ENCODE data around the gene RAB37.

The RAB37 gene

DNA sequence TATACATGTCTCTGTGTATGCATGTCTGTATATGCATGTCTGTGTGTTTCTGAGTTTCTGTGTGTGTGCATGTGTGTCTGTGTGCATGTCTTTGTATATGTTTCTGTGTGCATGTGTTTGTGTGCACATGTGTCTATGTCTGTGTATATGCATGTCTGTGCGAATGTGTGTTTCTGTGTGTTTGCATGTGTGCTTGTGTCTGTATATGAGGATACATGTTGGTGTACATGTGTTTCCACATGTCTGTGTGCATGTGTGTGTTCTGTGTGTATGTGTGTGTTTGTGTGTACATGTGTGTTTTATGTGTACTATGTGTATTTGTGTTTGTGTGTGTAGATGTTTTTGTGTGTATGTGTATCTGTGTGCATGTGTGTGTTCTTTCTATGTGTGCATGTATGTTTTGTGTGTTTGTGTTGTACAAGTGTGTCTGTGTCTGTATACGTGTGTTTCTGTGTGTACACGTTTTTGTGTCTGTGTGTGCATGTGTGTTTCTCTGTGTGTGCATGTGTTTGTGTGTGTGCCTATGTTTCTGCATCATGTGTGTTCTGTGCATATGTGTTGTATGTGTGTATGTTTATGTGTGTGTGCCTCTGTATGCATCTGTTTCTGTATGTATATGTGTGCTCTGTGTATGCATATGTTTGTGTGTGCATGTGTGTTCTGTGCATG, 8.9 kb upstream of the RAB37 start:
- no peak for DNase-seq (ENCODE audit: low read depth in 2 of 2)

DNA sequence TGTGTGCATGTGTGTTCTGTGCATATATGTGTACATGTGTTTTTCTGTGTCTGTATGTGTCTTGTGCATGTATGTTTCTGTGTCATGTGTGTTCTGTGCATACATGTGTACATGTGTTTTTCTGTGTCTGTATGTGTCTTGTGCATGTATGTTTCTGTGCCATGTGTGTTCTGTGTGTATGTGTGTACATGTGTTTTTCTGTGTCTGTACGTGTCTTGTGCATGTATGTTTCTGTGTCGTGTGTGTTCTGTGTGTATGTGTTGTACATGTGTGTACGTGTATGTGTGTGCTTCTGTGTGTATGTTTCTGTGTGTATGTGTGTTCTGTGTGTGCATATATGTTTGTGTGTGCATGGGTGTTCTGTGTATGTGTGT, 8.4 kb upstream of the RAB37 start:
- no peak for DNase-seq (ENCODE audit: low read depth in 2 of 2)

DNA sequence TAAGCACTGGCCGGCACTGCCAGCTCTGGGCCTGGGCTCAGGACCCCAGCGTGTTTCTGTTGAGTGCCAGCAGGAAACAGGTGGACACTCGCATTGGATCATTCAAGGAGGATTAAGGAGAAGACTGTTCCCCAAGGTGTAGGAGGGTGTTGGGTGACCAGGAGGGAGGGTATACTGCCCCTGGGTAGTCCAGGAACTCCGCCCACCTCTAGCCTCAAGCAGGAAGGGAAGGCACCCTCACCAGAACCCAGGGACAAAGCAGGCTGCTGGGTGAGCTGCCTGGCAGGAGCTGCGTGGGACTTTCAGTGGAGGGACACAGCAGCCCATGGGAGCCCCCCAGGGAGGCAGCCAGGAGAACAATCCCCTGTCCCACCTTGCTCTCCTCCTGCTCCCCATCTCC, 7.7 kb upstream of the RAB37 start:
- no peak for DNase-seq (ENCODE audit: low read depth in 2 of 2)

DNA sequence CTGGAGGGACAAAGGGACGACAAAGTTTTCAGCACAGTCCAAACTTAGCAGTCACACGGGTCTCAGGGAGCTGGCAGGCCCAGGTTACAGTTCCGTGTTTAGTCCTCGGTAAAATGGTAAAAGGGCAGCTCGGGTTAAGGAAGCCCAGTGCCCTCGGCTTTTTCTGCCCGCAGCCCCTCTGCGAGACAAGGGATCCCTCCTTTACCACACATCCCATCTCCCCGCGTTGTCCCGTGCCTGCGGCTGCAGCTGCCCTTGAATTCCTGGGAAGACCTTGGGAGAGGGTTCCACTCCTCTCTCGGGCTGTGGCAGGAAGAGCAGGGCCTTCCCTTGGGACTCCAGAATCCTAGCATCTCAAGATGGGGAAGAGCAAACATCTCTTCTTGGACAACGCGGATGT, 7.2 kb upstream of the RAB37 start:
- no peak for DNase-seq (ENCODE audit: low read depth in 2 of 2)

DNA sequence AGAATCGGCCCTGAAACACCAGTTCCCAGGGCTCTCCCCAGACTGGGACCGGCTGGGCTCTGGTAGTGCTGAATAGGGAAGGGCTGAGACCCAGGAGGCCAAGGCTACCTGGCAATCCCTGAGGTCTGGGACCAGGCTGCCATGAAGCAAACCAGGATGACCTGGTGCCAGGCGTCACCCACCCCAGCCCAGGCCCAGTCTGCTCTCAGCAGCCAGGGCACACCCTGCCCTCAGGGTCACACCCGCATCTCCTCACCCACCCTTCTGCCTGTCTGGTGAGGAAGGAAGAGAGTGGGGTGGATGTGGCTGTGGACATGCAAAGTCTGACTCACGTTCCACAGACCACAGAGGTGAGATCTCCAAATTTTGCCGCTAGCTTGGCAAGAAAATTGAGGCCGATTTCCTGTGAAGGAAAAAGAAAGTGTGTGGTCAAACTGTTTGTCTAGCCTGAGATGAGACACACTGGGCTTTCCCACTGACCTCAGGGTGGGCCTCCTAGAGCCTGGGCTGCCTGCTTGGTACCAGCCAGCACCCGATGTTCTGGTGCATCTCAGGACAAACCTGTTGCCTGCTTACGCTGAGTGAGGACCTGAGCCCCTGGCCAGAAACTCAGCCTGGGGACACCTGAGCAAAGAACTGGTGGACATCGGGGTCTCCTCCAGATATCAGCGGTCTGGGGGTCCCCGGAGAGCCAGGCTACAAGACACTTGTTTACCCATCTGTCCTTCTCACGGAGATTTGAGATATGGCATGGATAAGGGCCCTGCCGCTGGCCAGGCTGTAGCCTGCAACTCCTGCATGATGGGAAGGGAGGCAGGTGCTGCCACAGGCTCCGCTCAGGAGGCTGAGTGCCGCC, 6.3 kb upstream of the RAB37 start:
- DNase-seq (ENCODE audit: low read depth in 2 of 2) = no peak

GRCh38 chr17:74731347-74731605, 5.8 kb upstream of the RAB37 start:
- DNase-seq (ENCODE audit: low read depth in 2 of 2) = no peak

- DNase-seq (ENCODE audit: low read depth in 2 of 2) = no peak
Observed at GRCh38 chr17:74732042-74732867, 4.8 kb upstream of the RAB37 start.

DNA sequence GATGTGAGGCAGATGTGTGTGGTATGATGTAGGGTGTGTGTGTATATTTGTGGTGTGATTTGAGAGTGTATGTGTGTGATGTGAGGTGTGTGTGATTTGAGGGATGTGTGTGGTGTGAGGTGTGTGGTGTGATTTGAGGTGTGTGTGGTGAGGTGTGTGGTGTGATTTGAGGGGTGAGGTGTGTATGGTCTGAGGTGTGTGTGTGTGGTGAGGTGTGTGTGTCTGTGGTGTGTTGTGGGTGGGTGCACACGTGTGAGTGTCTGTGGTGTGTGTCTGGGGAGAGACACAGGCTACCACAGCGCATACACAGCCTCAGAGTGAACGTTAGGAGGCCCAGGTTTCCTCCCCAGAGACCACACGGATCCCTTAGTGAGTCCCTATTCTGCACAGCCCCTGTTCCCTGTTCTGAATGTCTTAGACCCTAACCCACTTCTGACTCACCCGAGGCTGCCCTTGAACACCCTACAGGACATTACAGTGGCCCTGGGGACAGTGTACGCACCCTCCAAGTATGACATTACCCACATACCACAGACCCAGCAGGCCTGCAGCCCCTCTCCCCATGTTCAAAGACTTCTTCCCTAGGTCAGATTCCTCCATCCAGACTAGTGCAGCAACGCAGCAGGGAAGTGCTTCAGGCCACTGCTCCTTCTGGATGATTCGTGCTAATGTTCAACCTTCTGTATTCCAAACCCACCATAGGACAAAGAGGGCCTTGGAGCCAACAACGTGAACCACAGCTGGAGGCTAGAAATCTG, 3.5 kb upstream of the RAB37 start:
- DNase-seq (ENCODE audit: low read depth in 2 of 2) = no peak

DNA sequence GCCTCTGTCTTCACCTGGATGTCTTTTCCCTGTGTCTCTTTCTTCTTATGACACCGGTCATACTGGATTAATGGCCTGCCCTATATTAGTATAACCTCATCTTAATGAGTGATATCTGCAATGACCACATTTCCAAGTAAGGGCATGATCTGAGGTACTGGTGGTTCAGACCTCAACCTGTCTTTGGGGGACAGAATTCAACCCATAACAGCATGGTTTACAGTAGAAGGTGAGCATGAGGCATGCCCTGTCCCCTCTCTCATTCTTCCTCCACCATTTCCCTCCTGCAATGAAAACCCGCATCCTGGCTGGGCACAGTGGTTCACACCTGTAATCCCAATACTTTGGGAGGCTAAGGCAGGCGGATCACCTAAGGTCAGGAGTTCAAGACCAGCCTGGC, 2.8 kb upstream of the RAB37 start:
- no peak for DNase-seq (ENCODE audit: low read depth in 2 of 2)

DNA sequence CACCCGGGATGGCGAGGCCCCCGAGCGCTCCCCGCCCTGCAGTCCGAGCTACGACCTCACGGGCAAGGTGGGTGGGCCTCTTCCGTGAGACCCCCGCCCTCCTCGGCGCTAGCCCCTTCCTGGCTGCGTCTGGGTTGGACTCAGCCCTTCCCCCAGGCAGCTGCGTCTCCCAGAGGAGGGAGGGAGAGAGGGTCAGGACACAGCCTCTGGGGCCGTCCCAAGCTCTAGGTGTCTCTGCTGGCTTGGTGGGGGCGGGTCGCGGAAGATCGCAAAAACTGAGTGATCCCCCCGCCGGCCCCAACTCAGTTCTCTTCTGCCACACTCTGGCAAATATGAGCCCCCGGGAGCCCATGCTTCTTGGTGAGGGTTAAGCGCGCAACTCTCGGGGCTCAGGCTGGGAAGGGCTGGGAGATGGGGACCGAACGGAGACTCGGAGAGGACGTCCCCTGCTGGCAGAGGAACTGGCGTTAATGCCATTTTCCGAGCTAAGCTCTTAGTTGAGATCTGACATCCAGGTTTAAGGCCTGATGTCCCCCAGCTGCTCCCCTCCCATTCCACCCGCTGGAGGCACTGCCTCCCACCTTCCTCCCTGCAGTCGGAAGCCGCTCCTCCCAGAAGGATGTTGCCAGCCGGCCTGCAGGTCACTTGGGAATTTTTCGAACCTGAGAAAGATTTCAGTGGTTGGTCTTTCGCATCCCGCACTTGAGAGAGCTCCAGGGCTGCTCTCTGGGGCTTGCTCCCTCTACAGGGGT, 419 bp downstream of the RAB37 start:
- DNase-seq (ENCODE audit: low read depth in 2 of 2) = no peak

DNA sequence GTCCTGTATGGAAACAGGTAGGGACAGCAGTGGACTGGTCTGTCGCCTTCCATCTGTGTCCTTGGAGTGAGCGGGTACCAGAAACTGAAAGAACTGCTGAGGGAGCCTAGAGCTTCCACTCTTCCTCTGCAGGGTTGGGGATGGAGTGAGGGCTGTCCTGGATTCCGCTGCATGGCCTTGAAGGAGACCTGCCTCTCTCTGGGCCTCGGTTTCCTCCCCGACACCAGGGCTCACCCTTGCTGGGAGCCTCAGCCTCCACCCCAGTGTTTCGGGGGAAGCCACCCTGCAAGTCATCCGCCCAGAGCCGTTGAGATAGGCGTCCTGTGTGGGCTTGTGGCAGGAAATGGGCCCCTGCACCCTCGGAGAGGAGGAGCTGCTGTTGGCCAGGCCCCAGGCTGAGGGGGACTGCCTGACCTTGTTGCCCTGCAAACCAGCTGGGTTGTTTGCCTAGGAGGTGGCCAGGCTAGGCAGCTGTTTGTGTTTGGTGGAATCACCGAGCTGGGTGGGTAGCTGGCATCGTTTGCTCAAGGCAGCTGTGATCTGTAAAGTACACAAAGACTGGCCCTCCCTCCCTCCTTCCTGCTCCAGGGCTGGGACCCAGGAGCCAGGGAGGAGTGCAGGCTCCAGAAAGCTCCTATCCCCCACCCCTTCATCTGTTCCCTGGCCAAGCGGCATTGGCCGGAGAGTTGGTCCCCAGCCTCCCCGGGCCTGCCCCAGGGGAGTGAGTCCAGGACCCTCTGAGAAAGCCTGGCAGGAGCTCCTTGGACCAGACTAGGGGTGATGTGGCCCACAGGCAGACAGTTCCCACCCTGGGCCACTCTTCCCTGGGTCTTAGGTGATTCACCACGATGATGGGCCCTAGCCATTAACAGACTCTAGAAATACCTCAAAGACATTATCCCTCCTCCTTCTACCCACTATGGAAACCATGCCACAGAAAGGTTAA, 1.3 kb downstream of the RAB37 start:
- peak; percentile 54 to 56 for DNase-seq (ENCODE audit: low read depth in 2 of 2)

- DNase-seq (ENCODE audit: low read depth in 2 of 2) = no peak
Observed at GRCh38 chr17:74739227-74739831, 2.3 kb downstream of the RAB37 start.

DNA sequence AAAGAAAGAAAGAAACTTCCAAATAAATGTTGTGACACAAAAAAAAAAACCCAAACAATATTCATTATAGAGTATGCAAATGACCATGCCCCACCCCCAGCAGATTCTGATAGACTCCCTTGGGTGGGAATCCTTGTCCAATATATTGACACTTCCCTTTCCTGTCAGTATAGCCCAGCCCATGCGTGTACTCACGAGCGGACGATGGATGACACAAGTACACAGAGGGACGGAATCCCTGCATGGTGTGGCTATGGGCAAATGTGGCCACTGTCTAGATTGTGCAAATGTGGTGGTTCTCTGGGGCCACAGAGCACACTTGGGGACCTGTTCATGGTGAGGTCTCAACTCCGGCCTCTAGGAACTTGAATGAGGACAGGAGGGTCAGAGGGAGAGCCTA, 3.1 kb downstream of the RAB37 start:
- no peak for DNase-seq (ENCODE audit: low read depth in 2 of 2)

GRCh38 chr17:74740641-74741387, 3.8 kb downstream of the RAB37 start:
- no peak for DNase-seq (ENCODE audit: low read depth in 2 of 2)

- no peak for DNase-seq (ENCODE audit: low read depth in 2 of 2)
Observed at GRCh38 chr17:74742153-74742515, 5.1 kb downstream of the RAB37 start.

DNA sequence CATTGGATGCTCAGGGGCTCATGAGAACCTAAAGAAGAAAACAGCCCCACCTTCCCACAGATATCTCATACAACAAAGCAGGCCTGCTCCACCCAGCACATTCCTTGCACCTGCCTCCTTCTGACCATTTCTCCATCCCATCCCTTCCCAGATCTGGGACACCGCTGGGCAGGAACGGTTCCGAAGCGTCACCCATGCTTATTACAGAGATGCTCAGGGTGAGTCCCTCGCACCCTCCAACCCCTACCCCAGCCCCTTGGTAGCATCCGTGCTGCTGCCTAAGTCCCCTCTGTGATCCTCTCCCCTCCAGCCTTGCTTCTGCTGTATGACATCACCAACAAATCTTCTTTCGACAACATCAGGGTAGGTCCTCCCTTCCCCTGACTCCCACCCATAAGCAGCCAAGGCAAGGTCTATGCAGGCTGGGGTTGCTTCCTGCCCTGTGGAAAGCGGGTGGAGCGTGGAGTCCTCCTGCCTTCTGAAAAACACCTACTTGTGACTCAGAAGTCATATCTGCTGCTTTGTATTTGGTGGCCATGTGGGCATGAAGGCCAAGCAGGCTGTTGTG, 6.0 kb downstream of the RAB37 start:
- DNase-seq (ENCODE audit: low read depth in 2 of 2) = no peak

GRCh38 chr17:74743755-74744154, 6.7 kb downstream of the RAB37 start:
- no peak for DNase-seq (ENCODE audit: low read depth in 2 of 2)

- no peak for DNase-seq (ENCODE audit: low read depth in 2 of 2)
Observed at GRCh38 chr17:74744349-74744713, 7.3 kb downstream of the RAB37 start.

All from activated CD8-positive, alpha-beta memory T cell treated with anti-CD3 and anti-CD28 coated beads for 4 hours (primary cell).